ENCODE data around the gene MT1A.
A peak's percentile ranks its signal among the peaks of the same experiment; 100 is the strongest.
"Not testable (repeated sequence)": the region's sequence is repeated elsewhere in the genome, so short reads cannot be mapped to it uniquely, and the experiment has no call there.

Gene MT1A

GRCh38 chr16:56610609-56611111 lies 27.8 kb upstream of the MT1A start:
- DNase-seq = no peak

GRCh38 chr16:56611281-56611833 lies 27.1 kb upstream of the MT1A start:
- no peak for DNase-seq

- DNase-seq = no peak
Measured at GRCh38 chr16:56613706-56614105, 24.8 kb upstream of the MT1A start.

GRCh38 chr16:56614549-56614991 lies 23.9 kb upstream of the MT1A start:
- no peak for DNase-seq

- DNase-seq = no peak
Measured at GRCh38 chr16:56615353-56615752, 23.1 kb upstream of the MT1A start.

- no peak for DNase-seq
Measured at GRCh38 chr16:56616608-56617211, 21.8 kb upstream of the MT1A start.

- peak; percentile 45 for DNase-seq
Measured at GRCh38 chr16:56617212-56618085, 21.0 kb upstream of the MT1A start.

DNA sequence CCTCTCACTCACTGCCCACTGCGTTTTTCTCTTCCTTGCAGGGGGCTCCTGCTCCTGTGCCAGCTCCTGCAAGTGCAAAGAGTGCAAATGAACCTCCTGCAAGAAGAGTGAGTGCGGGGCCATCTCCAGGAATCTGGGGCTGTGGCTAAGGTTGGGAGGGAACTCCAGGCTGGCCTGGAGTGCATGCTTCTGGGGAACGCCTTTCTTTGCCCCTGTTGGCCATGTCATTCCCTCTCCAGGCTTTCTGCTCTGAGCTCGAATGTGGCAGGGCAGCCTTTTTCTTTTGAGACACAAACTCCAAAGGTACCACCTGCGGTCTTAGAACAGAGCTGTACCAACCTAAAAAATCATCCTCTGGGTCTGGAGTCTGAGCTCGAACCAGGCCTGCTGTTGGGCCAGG lies 20.3 kb upstream of the MT1A start:
- no peak for DNase-seq

GRCh38 chr16:56620339-56620897 lies 18.0 kb upstream of the MT1A start:
- no peak for DNase-seq

DNA sequence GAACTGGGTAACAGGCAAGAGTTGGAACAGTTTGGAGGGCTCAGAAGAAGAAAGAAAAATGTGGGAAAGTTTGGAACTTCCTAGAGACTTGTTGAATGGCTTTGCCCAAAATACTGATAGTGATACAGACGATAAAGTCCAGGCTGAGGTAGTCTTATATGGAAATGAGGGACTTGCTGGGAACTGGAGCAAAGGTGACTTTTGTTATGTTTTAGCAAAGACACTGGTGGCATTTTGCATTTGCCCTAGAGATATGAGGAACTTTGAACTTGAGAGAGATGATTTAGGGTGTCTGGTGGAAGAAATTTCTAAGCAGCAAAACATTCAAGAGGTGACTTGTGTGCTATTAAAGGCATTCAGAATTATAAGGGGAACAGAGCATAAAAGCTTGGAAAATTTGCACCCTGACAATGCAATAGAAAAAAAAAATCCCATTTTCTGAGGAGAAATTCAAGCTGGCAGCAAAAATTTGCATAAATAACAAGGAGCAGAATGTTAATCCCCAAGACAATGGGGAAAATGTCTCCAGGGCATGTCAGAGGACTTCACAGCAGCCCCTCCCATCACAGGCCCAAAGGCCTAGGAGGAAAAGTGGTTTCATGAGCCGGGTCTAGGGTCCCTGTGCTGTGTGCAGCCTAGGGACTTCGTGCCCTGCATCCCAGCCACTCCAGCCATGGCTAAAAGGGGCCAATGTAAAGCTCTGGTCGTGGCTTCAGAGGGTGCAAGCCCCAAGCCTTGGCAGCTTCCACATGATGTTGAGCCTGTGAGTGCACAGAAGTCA lies 16.6 kb upstream of the MT1A start:
- DNase-seq = not testable (repeated sequence)

- DNase-seq = not testable (repeated sequence)
Measured at GRCh38 chr16:56623184-56623583, 15.3 kb upstream of the MT1A start.

DNA sequence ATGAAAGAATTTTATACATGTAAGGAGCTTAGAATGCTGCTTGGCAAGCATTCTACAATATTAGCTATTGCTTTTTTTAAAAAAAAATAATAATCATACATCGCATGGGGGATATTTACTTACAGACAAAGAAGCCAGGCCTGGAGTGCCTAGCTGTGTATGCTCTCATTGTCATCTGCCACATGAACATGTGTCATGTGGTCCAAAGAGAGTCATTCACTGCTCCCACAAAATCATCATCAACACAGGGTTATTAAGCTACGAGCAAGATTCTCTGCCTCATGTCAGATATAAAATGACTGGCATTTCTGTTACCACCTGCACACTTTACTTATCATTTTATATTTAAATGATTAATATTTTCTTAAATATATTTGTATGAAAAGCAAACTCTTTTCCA lies 14.8 kb upstream of the MT1A start:
- DNase-seq = no peak

DNA sequence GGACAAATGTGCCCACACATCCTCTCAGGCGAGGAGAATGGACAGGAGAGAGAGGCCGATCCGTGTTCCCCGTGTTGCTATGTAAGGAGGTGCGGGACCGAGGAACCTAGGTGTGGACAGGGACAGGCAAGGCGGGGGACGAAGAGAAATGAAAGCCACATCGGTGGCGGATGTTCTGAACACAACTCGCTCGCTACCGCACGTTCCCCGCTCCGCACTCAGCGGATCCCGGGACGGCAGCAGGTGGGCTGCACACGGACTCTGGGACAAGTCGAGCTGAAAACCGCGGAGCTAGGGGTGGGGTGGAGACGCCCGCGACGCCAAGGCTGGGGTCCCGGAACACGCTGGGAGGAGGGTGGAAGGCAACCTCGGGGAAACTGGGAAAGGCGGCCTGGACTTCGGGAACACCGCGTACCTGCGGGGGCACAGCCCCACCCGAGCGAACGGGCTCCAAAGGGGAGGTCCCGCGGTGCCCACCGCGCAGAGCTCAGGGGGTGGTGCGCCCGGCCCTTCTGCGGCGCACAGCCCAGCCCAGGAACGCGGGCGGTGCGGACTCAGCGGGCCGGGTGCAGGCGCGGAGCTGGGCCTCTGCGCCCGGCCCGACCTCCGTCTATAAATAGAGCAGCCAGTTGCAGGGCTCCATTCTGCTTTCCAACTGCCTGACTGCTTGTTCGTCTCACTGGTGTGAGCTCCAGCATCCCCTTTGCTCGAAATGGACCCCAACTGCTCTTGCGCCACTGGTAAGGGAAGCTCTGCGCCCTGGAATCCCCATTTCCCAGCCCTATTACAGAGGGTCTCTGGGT lies 13.1 kb upstream of the MT1A start, which contains the start of gene MT1E:
Gene MT1E (plus strand): TSS at position 642 of the 803 bp plus-strand sequence. CDS start 71 bp downstream, at position 713.
- no peak for DNase-seq

DNA sequence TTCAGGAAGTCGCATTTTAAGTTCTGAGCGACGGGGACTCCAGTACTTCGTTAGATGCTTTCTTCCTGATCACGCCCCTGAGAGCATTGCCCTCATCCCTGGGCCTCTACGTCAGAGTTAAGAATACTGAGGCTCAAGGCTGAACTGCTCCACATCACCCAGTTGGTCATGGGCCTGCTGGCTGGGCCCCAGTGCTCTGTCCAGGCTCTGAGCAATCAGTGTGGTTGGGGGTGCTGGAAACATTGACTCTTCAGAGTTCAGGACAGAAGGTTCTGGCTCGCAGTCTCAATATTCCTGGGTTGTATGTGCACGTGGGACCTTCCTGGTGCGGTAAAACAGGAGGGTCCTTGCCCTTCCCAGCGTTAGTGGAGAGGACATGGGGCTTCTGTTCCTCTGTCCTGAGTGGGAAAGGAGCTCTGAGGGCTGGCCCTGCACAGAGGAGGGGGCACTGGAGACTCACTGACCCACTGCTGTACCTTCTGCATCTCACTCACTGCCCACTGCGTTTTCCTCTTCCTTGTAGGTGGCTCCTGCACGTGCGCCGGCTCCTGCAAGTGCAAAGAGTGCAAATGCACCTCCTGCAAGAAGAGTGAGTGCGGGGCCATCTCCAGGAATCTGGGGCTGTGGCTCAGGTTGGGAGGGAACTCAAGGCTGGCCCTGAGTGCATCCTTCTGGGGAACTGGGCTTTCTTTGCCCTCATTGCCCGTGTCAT lies 12.4 kb upstream of the MT1A start:
- no peak for DNase-seq

GRCh38 chr16:56626685-56627084 lies 11.8 kb upstream of the MT1A start:
- no peak for DNase-seq

- no peak for DNase-seq
Measured at GRCh38 chr16:56628486-56629350, 9.7 kb upstream of the MT1A start.

DNA sequence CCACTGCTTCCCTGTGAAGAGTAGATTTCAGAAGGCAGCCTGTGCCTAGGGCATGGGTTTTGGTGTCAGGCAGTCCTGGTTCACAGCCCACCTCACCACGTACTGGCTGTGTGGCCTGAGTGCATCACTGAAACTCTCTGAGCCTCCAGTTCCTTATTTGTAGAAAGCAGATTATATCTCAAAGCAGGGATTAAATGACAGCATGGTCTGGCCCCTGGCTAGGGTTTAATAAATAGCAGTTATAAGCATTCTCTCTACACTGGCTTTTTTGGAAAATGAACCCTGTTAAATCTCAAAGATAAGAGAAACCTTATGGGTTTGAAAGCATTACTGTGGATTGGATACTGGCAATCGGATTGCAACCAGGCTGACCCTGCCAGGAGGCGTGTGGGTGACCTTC lies 8.9 kb upstream of the MT1A start:
- DNase-seq = no peak

GRCh38 chr16:56630134-56630533 lies 8.3 kb upstream of the MT1A start:
- no peak for DNase-seq

DNA sequence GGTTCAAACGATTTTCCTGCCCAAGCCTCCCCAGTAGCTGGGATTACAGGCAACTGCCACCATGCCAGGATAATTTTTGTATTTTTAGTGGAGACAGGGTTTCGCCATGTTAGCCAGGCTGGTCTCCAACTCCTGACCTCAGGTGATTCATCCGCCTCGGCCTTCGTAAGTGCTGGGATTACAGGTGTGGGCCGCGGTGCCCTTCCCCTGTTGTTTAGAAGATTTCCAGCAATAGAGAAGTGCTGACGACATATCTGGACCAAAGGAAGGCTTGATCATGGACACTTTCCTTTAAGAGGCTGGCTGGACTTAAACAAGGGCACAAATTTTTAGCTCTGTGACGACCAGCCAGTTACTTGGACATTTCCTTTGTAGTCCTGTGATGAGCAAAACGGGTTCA lies 7.3 kb upstream of the MT1A start:
- no peak for DNase-seq

GRCh38 chr16:56631832-56632155 lies 6.7 kb upstream of the MT1A start:
- DNase-seq = no peak

Measured in CD4-positive, alpha-beta T cell treated with Interleukin-21 for 1 hour (primary cell).